ENCODE results near the gene GNAT3. TPM values are rescaled to one million over a fixed set of nuclear protein-coding genes. Genes with fewer than 3 reads are reported as not detected.

The GNAT3 gene
- not detected for polyA plus RNA-seq (2013)

DNA sequence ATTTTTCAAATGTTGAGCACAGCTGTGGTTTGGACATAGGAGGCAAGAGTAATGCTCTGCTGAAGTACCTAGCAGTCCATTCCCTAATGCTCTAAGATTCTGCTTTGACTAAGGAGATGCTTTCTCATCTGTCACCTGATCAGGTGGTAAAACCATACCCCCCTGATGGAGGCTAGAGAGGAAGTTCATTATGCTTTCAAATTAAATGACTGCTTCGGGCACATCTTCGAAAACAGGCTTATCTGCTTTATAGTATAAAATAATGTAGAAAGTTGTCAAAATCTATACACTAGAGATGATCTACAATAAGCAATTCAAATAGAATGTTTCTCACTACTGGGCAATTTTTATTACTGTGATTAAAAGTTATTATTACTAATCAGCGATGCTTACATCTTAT is at the start of gene GNAT3:
TSS of gene GNAT3 (minus strand) at position 101 of the 400 bp plus-strand sequence. CDS start 138 bp downstream, outside the sequence.
- Histone ChIP-seq H3K27me3 (replicated peaks in 2 of 5; ENCODE audit: control insufficient read depth in 4 of 5, insufficient read depth in 5 of 5, low read length in 4 of 5) (no peaks in the 10 kb centered on the region), H3K4me3 (ENCODE audit: control insufficient read depth in 1 of 7, extremely low read depth in 1 of 7, insufficient read depth in 4 of 7, low read depth in 2 of 7, low read length in 6 of 7) (no peak within 1 kb of the TSS), H3K36me3 (ENCODE audit: control insufficient read depth in 4 of 4, insufficient read depth in 4 of 4, low read length in 3 of 4) (no peaks in the 10 kb centered on the region), H3K27ac (ENCODE audit: insufficient read depth in 1 of 2, low read depth in 1 of 2, low read length in 2 of 2, poor library complexity in 1 of 2, severe bottlenecking in 2 of 2) (no peak within 1 kb of the TSS), H3K4me1 (ENCODE audit: control extremely low read depth in 1 of 4, control insufficient read depth in 4 of 4, insufficient read depth in 4 of 4, low read length in 3 of 4) (no peaks in the 10 kb centered on the region), H3K9me3 (ENCODE audit: control extremely low read depth in 1 of 5, control insufficient read depth in 4 of 5, insufficient read depth in 2 of 5, low read depth in 1 of 5, low read length in 4 of 5) (no peaks in the 10 kb centered on the region)
- POLR2A ChIA-PET: no interaction called here
- no peak for DNase-seq
- WGBS (ENCODE audit: insufficient coverage): no CpG with 5 or more reads among the region's 3 CpGs
- CTCF ChIA-PET: no interaction called here

DNA sequence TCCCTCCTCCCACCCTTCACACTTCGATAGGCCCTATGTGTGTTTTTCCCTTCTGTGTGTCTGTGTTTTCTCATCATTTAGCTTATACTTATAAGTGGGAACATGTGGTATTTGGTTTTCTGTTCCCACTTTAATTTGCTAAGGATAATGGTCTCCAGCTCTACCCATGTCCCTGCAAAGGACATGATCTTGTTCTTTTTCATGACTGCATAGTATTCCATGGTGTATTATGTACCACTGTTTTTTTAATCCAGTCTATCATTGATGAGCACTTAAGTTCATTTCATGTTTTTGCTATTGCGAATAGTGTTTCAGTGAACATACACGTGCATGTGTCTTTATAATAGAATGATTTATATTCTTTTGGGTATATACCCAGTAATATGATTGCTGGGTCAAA is 46.3 kb upstream of the GNAT3 start:
- ChIA-PET CTCF (no interaction called here), POLR2A (no interaction called here)
- no CpG with 5 or more reads among the region's 3 CpGs for WGBS (ENCODE audit: insufficient coverage)

DNA sequence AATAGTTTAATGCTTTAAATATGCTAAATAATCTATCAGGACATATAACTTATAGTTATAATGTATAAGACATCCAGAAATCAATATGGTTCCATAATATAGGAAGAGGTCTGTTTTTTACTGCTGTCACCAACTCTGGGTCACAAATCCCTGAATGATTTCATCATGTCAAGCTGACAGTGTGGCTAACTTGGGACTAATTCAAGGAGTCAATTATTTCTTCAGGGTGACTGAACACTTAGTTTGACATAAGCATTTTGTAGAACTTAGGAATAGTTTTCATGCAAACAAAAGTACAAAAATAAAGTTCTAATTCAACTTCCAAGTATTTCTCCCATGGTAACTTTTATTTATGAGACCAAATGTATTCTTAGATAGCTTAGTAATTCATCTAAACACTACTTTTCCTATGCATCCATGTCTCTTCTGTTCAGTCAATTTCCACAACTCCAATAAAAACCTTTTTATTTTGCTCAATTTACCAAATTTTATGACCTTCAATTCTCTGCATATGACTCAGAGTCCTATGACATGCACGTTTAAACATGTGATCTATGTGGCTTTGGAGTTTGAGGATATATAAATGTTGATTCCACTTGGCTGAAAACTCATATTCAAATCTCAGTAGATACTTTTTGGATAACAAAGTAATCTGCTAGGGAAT is 40.3 kb upstream of the GNAT3 start:
- WGBS (ENCODE audit: insufficient coverage): no CpG with 5 or more reads among the region's 1 CpG
- H3K27ac ChIP-seq (ENCODE audit: insufficient read depth in 1 of 2, low read depth in 1 of 2, low read length in 2 of 2, poor library complexity in 1 of 2, severe bottlenecking in 2 of 2): no peak overlapping the region
- ChIA-PET POLR2A (no interaction called here), CTCF (no interaction called here)
- no peaks in the 10 kb centered on the region for H3K4me1 ChIP-seq (ENCODE audit: control extremely low read depth in 1 of 4, control insufficient read depth in 4 of 4, insufficient read depth in 4 of 4, low read length in 3 of 4)
- H3K9me3 ChIP-seq (ENCODE audit: control extremely low read depth in 1 of 5, control insufficient read depth in 4 of 5, insufficient read depth in 2 of 5, low read depth in 1 of 5, low read length in 4 of 5): no peaks in the 10 kb centered on the region
- H3K4me3 ChIP-seq (ENCODE audit: control insufficient read depth in 1 of 7, extremely low read depth in 1 of 7, insufficient read depth in 4 of 7, low read depth in 2 of 7, low read length in 6 of 7): no peak overlapping the region
- H3K36me3 ChIP-seq (ENCODE audit: control insufficient read depth in 4 of 4, insufficient read depth in 4 of 4, low read length in 3 of 4): no peaks in the 10 kb centered on the region
- H3K27me3 ChIP-seq (replicated peaks in 2 of 5; ENCODE audit: control insufficient read depth in 4 of 5, insufficient read depth in 5 of 5, low read length in 4 of 5): no peaks in the 10 kb centered on the region
- no peak for DNase-seq

More for the DNA sequence above, 46.3 kb upstream of the GNAT3 start:
- Histone ChIP-seq H3K4me3 (ENCODE audit: control insufficient read depth in 1 of 7, extremely low read depth in 1 of 7, insufficient read depth in 4 of 7, low read depth in 2 of 7, low read length in 6 of 7) (no peak overlapping the region), H3K36me3 (ENCODE audit: control insufficient read depth in 4 of 4, insufficient read depth in 4 of 4, low read length in 3 of 4) (no peaks in the 10 kb centered on the region), H3K27ac (ENCODE audit: insufficient read depth in 1 of 2, low read depth in 1 of 2, low read length in 2 of 2, poor library complexity in 1 of 2, severe bottlenecking in 2 of 2) (no peak overlapping the region), H3K9me3 (ENCODE audit: control extremely low read depth in 1 of 5, control insufficient read depth in 4 of 5, insufficient read depth in 2 of 5, low read depth in 1 of 5, low read length in 4 of 5) (peaks cover 0 to 27% (median 5%) of the 10 kb centered on the region in 5 experiments), H3K4me1 (ENCODE audit: control extremely low read depth in 1 of 4, control insufficient read depth in 4 of 4, insufficient read depth in 4 of 4, low read length in 3 of 4) (no peaks in the 10 kb centered on the region), H3K27me3 (replicated peaks in 2 of 5; ENCODE audit: control insufficient read depth in 4 of 5, insufficient read depth in 5 of 5, low read length in 4 of 5) (no peaks in the 10 kb centered on the region)
- DNase-seq: no peak

DNA sequence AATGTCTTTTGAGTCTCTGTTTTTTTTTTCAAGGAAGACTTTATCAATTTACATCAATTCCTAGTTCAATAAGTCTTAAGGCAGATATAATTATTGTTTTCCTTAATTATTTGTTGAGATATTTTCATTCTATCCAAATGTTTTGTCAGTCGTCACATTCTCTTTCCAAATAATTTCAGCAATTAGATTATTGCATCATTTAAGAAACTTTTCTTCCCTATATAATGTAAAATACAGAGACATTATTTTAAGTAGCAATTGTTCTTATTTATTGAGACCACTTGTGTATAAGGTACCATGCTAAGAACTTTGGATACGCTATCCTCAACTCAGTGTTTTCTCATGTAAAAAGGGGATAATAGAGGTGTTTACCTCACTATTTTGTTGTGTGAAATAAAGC is 38.1 kb upstream of the GNAT3 start:
- Histone ChIP-seq H3K36me3 (ENCODE audit: control insufficient read depth in 4 of 4, insufficient read depth in 4 of 4, low read length in 3 of 4) (no peaks in the 10 kb centered on the region), H3K9me3 (ENCODE audit: control extremely low read depth in 1 of 5, control insufficient read depth in 4 of 5, insufficient read depth in 2 of 5, low read depth in 1 of 5, low read length in 4 of 5) (peaks cover 0 to 6% (median 3%) of the 10 kb centered on the region in 5 experiments), H3K27me3 (replicated peaks in 2 of 5; ENCODE audit: control insufficient read depth in 4 of 5, insufficient read depth in 5 of 5, low read length in 4 of 5) (no peaks in the 10 kb centered on the region), H3K4me3 (ENCODE audit: control insufficient read depth in 1 of 7, extremely low read depth in 1 of 7, insufficient read depth in 4 of 7, low read depth in 2 of 7, low read length in 6 of 7) (no peak overlapping the region), H3K27ac (ENCODE audit: insufficient read depth in 1 of 2, low read depth in 1 of 2, low read length in 2 of 2, poor library complexity in 1 of 2, severe bottlenecking in 2 of 2) (no peak overlapping the region), H3K4me1 (ENCODE audit: control extremely low read depth in 1 of 4, control insufficient read depth in 4 of 4, insufficient read depth in 4 of 4, low read length in 3 of 4) (no peaks in the 10 kb centered on the region)
- ChIA-PET POLR2A (no interaction called here), CTCF (interaction anchor here (1.3 kb wide), 1 partner anchor 25 kb away, joined by 3 read pairs; no protein-coding TSS in a partner anchor)
- WGBS (ENCODE audit: insufficient coverage): no CpG with 5 or more reads among the region's 2 CpGs
- no peak for DNase-seq

DNA sequence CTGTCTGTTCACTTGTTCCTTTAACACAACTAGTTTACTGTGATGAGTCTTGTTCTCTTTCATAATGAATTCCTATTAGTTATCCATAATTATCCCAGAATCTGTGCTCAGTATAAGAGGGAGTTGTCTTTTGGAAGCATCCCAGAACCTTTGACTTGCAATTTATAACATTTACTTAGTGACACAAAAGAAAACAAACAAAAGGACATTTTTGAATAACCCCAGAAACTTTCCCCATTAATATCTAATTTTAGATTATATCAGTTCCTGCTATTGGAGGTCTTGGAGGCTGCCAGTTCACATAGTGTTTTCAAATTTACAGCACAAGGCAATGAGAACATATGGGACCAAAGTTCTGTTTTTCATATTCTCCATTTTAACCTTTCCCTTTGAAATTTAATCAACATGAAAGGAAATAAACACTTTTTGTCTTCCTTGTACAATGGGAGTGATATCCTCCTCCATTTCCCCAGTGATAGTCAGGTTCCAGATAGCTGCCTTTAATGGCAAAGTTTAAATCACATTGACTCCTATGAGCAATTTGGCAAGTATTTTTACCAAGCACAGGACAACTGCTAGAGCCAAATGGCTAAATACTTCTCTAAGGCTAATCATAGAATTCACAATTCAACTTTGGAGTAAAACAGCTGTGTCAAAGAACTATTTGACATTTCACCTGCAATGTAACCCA is 37.1 kb upstream of the GNAT3 start:
- no peak for DNase-seq
- H3K4me1 ChIP-seq (ENCODE audit: control extremely low read depth in 1 of 4, control insufficient read depth in 4 of 4, insufficient read depth in 4 of 4, low read length in 3 of 4): no peaks in the 10 kb centered on the region
- POLR2A ChIA-PET: no interaction called here
- H3K27ac ChIP-seq (ENCODE audit: insufficient read depth in 1 of 2, low read depth in 1 of 2, low read length in 2 of 2, poor library complexity in 1 of 2, severe bottlenecking in 2 of 2): no peak overlapping the region
- peaks cover 0 to 6% (median 4%) of the 10 kb centered on the region in 5 experiments for H3K9me3 ChIP-seq (ENCODE audit: control extremely low read depth in 1 of 5, control insufficient read depth in 4 of 5, insufficient read depth in 2 of 5, low read depth in 1 of 5, low read length in 4 of 5)
- H3K36me3 ChIP-seq (ENCODE audit: control insufficient read depth in 4 of 4, insufficient read depth in 4 of 4, low read length in 3 of 4): no peaks in the 10 kb centered on the region
- no peak overlapping the region for H3K4me3 ChIP-seq (ENCODE audit: control insufficient read depth in 1 of 7, extremely low read depth in 1 of 7, insufficient read depth in 4 of 7, low read depth in 2 of 7, low read length in 6 of 7)
- CTCF ChIA-PET: no interaction called here
- H3K27me3 ChIP-seq (replicated peaks in 2 of 5; ENCODE audit: control insufficient read depth in 4 of 5, insufficient read depth in 5 of 5, low read length in 4 of 5): no peaks in the 10 kb centered on the region

DNA sequence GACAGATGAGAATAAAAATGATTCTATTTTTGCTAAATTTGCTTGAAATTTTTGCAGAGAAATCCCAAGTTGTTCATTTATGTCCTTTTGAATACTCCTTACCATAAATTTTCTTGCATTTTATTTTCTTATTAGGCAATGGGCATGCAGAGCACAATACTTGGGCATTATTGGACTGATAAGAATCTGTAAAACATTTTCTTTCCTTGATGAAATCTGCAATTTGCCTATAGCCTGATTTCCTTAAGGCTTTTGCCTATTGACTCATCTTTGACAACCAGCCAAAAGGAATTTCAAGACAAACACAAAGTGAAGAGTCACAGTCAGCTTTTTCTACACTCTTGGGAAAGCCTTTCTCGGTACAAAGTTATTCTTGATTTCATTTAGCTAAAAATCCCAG is 30.5 kb upstream of the GNAT3 start:
- WGBS (ENCODE audit: insufficient coverage): no CpG with 5 or more reads among the region's 1 CpG
- no peak for DNase-seq

DNA sequence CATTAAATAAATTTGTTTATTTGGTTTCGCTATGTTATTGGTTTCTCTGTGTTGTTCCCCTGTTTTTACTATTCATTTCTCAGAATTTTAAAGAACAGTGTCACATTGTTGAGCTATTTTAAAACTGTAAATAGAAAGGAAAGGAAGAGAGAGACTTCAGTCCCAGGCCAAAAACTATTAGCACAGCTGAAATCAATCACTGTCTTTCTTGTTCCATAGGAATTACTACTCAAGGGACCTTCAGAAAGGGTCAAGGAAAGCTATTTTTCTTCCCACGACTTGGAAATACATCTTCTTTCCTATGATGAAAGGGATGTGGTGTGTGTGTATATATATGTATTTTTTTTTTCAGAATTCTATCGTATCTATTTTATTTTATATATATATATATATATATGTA is 29.0 kb upstream of the GNAT3 start:
- peaks cover 3 to 10% (median 4%) of the 10 kb centered on the region in 5 experiments for H3K9me3 ChIP-seq (ENCODE audit: control extremely low read depth in 1 of 5, control insufficient read depth in 4 of 5, insufficient read depth in 2 of 5, low read depth in 1 of 5, low read length in 4 of 5)
- DNase-seq: no peak
- POLR2A ChIA-PET: no interaction called here
- WGBS (ENCODE audit: insufficient coverage): no CpG with 5 or more reads among the region's 3 CpGs
- H3K4me1 ChIP-seq (ENCODE audit: control extremely low read depth in 1 of 4, control insufficient read depth in 4 of 4, insufficient read depth in 4 of 4, low read length in 3 of 4): peaks cover 0 to 29% (median 7%) of the 10 kb centered on the region in 4 experiments
- H3K27me3 ChIP-seq (replicated peaks in 2 of 5; ENCODE audit: control insufficient read depth in 4 of 5, insufficient read depth in 5 of 5, low read length in 4 of 5): no peaks in the 10 kb centered on the region
- no peak overlapping the region for H3K4me3 ChIP-seq (ENCODE audit: control insufficient read depth in 1 of 7, extremely low read depth in 1 of 7, insufficient read depth in 4 of 7, low read depth in 2 of 7, low read length in 6 of 7)
- H3K36me3 ChIP-seq (ENCODE audit: control insufficient read depth in 4 of 4, insufficient read depth in 4 of 4, low read length in 3 of 4): no peaks in the 10 kb centered on the region
- no peak overlapping the region for H3K27ac ChIP-seq (ENCODE audit: insufficient read depth in 1 of 2, low read depth in 1 of 2, low read length in 2 of 2, poor library complexity in 1 of 2, severe bottlenecking in 2 of 2)
- CTCF ChIA-PET: no interaction called here

More for the DNA sequence above, 30.5 kb upstream of the GNAT3 start:
- H3K4me3 ChIP-seq (ENCODE audit: control insufficient read depth in 1 of 7, extremely low read depth in 1 of 7, insufficient read depth in 4 of 7, low read depth in 2 of 7, low read length in 6 of 7): no peak overlapping the region
- ChIA-PET POLR2A (no interaction called here), CTCF (no interaction called here)
- peaks cover 0 to 16% (median 3%) of the 10 kb centered on the region in 4 experiments for H3K4me1 ChIP-seq (ENCODE audit: control extremely low read depth in 1 of 4, control insufficient read depth in 4 of 4, insufficient read depth in 4 of 4, low read length in 3 of 4)
- H3K27me3 ChIP-seq (replicated peaks in 2 of 5; ENCODE audit: control insufficient read depth in 4 of 5, insufficient read depth in 5 of 5, low read length in 4 of 5): no peaks in the 10 kb centered on the region
- no peaks in the 10 kb centered on the region for H3K36me3 ChIP-seq (ENCODE audit: control insufficient read depth in 4 of 4, insufficient read depth in 4 of 4, low read length in 3 of 4)
- H3K9me3 ChIP-seq (ENCODE audit: control extremely low read depth in 1 of 5, control insufficient read depth in 4 of 5, insufficient read depth in 2 of 5, low read depth in 1 of 5, low read length in 4 of 5): peaks cover 3 to 10% (median 4%) of the 10 kb centered on the region in 5 experiments
- no peak overlapping the region for H3K27ac ChIP-seq (ENCODE audit: insufficient read depth in 1 of 2, low read depth in 1 of 2, low read length in 2 of 2, poor library complexity in 1 of 2, severe bottlenecking in 2 of 2)

Data from common myeloid progenitor, CD34-positive (primary cell).